ENCODE data around the gene DHX58. TPM values are rescaled to one million over a fixed set of nuclear protein-coding genes. Genes with fewer than 3 reads are reported as not detected.

DHX58 gene
- total RNA-seq, 2 experiments from 2014 or later, result 10.3 to 19.4 TPM

DNA sequence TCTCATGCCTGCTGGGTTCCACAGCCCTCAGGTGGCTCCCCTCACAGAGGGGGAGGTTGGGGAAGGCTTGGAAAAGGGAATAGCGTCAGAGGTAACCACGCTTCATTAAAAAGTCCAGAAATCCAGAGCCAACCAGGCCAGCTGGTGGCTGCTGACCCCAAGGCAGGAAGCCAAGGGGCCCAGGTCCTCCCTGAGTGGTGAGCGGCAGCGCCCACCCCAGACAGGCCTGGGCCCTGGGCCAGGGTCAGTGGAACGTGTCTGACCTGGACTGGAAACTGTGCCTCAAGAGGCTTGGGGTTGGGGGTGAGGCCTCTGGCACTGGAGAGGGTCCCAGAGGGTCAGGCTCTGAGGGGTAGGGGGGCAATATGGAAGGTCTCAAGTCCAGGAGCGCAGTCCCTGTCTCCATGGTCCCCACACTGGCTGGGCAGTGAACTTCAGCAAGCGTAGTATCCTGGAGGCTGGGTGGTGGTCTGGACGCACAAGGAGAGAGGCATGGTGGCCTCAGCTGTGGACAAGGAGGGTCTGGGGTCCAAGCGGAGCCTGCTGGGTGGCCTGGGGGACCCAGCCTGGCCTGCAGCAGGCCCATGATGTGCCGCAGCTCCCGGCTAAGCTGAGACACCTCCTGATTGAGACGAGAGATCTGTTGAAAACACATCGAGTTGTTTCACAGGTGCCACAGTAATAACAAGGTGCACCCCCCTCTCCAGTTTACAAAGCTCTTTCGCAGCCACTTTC, 47.4 kb upstream of the DHX58 start:
- no peaks in the 10 kb centered on the region for H3K9me3 ChIP-seq (ENCODE audit: low read length)
- ChIA-PET CTCF (ENCODE audit: unreplicated experiment) (no interaction called here), POLR2A (no interaction called here)
- H3K9me2 ChIP-seq (ENCODE audit: insufficient read depth, low read length), result no peaks in the 10 kb centered on the region
- intact Hi-C loops (cut with micrococcal nuclease; ENCODE audit: unreplicated experiment), result no loop called here
- H2AFZ ChIP-seq (ENCODE audit: low read length), result no peak overlapping the region
- no peak for TF ChIP-seq EZH2phosphoT487 (IDR thresholded peaks at IDR 0.05; ENCODE audit: borderline replicate concordance, low read depth, low read length)
- TF ChIP-seq, protein P1, sequence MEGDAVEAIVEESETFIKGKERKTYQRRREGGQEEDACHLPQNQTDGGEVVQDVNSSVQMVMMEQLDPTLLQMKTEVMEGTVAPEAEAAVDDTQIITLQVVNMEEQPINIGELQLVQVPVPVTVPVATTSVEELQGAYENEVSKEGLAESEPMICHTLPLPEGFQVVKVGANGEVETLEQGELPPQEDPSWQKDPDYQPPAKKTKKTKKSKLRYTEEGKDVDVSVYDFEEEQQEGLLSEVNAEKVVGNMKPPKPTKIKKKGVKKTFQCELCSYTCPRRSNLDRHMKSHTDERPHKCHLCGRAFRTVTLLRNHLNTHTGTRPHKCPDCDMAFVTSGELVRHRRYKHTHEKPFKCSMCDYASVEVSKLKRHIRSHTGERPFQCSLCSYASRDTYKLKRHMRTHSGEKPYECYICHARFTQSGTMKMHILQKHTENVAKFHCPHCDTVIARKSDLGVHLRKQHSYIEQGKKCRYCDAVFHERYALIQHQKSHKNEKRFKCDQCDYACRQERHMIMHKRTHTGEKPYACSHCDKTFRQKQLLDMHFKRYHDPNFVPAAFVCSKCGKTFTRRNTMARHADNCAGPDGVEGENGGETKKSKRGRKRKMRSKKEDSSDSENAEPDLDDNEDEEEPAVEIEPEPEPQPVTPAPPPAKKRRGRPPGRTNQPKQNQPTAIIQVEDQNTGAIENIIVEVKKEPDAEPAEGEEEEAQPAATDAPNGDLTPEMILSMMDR (conservative IDR thresholded peaks at IDR 0.05; ENCODE audit: low read length), result no peak
- no peaks in the 10 kb centered on the region for H3K36me3 ChIP-seq (ENCODE audit: insufficient read depth, low read length)
- no peaks in the 10 kb centered on the region for H4K20me1 ChIP-seq (ENCODE audit: insufficient read depth, low read length)
- H3K4me2 ChIP-seq (ENCODE audit: low read length), result no peak overlapping the region
- H3K79me2 ChIP-seq (ENCODE audit: insufficient read depth, low read depth, low read length), result no peaks in the 10 kb centered on the region
- H3K4me1 ChIP-seq (ENCODE audit: insufficient read depth, low read length, poor library complexity, severe bottlenecking), result peaks cover 4% of the 10 kb centered on the region
- H3K4me3 ChIP-seq (ENCODE audit: low read depth, low read length, poor library complexity, severe bottlenecking), result no peak overlapping the region
- DNase-seq (ENCODE audit: low spot score), result no peak
- no peak overlapping the region for H3K27ac ChIP-seq (ENCODE audit: low read depth, low read length, poor library complexity, severe bottlenecking)
- no TSS peak for BruUV-seq (replicated peaks)

DNA sequence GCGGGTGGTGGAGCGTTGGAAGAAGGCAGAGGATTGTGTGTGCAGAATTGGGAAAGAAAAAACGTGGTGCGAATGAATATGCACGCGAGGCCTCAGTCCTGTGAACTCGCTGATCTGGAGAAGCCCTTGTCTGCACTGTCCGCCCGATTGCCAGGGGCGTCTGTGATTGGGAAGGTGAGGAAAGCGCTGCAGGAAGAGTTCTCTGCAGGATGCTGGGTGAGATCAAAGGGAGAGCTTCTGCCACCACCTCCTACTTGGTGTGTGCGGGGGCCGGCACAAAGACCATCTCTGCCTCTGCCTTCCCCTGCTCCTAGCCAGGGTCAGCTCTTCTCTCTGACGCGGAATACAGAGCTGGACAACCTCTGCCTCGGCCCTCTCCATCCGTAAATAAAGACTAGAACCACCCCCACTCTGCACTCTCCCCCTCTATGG, 43.1 kb upstream of the DHX58 start:
- BruUV-seq (replicated peaks), result no TSS peak
- H3K4me1 ChIP-seq (ENCODE audit: insufficient read depth, low read length, poor library complexity, severe bottlenecking), result peaks cover 15% of the 10 kb centered on the region
- H3K36me3 ChIP-seq (ENCODE audit: insufficient read depth, low read length), result peaks cover 7% of the 10 kb centered on the region; the same call in 1 of the 2 replicates
- H4K20me1 ChIP-seq (ENCODE audit: insufficient read depth, low read length), result peaks cover 12% of the 10 kb centered on the region; the same call in 1 of the 2 replicates
- intact Hi-C loops (cut with micrococcal nuclease; ENCODE audit: unreplicated experiment), result no loop called here
- peak overlapping the region; percentile 62; the same call in 1 of the 2 replicates for H2AFZ ChIP-seq (ENCODE audit: low read length)
- no peaks in the 10 kb centered on the region for H3K9me2 ChIP-seq (ENCODE audit: insufficient read depth, low read length)
- DNase-seq (ENCODE audit: low spot score), result no peak
- TF ChIP-seq EZH2phosphoT487 (IDR thresholded peaks at IDR 0.05; ENCODE audit: borderline replicate concordance, low read depth, low read length), result no peak
- TF ChIP-seq, protein P1 (conservative IDR thresholded peaks at IDR 0.05; ENCODE audit: low read length), result no peak
- no peak overlapping the region for H3K4me3 ChIP-seq (ENCODE audit: low read depth, low read length, poor library complexity, severe bottlenecking)
- POLR2A ChIA-PET, result interaction anchor here (0.7 to 1.2 kb wide), 3 partner anchors 21 to 138 kb away, joined by 3 to 5 read pairs (median 4); partner anchors contain the start of gene KAT2A
- no peaks in the 10 kb centered on the region for H3K9me3 ChIP-seq (ENCODE audit: low read length)
- H3K79me2 ChIP-seq (ENCODE audit: insufficient read depth, low read depth, low read length), result peaks cover 36% of the 10 kb centered on the region
- CTCF ChIA-PET (ENCODE audit: unreplicated experiment), result interaction anchor here (0.6 kb wide), 1 partner anchor 11 kb away, joined by 3 read pairs; no protein-coding TSS in a partner anchor
- peak overlapping the region; percentile 23 for H3K4me2 ChIP-seq (ENCODE audit: low read length)
- H3K27ac ChIP-seq (ENCODE audit: low read depth, low read length, poor library complexity, severe bottlenecking), result no peak overlapping the region
